Parathyroid adenoma (tissue), 2 donors: ENCODE data around the gene RUNX3.

ENCODE experiments used
- H2AFZ ChIP-seq: fragments of 300-600 bp; sonication (generic); one replicate; pipeline ENCODE4 v1.7.0; 2017; ENCODE audit warnings: antibody characterized with exemption, mild to moderate bottlenecking
- H3K27ac ChIP-seq: fragments of 300-600 bp; sonication (generic); one replicate; pipeline ENCODE4 v1.7.0; 2017
- H3K27me3 ChIP-seq: fragments of 300-600 bp; sonication (generic); one replicate; pipeline ENCODE4 v1.7.0; 2017; ENCODE audit warnings: low read length; ENCODE audit not compliant: control insufficient read depth, insufficient read depth
- H3K36me3 ChIP-seq: fragments of 300-600 bp; sonication (generic); one replicate; pipeline ENCODE4 v1.7.0; 2017; ENCODE audit warnings: low read length; ENCODE audit not compliant: control insufficient read depth, insufficient read depth
- H3K4me1 ChIP-seq: fragments of 300-600 bp; sonication (generic); one replicate; pipeline ENCODE4 v1.7.0; 2017; ENCODE audit warnings: control low read depth
- H3K4me2 ChIP-seq: fragments of 300-600 bp; sonication (generic); one replicate; pipeline ENCODE4 v1.7.0; 2017; ENCODE audit warnings: low read length
- H3K4me3 ChIP-seq: fragments of 300-600 bp; sonication (generic); one replicate; pipeline ENCODE4 v1.7.0; 2017; ENCODE audit warnings: low read depth, low read length
- H3K79me2 ChIP-seq: fragments of 300-600 bp; sonication (generic); one replicate; pipeline ENCODE4 v1.7.0; 2017; ENCODE audit warnings: control low read depth
- H3K9ac ChIP-seq: fragments of 300-600 bp; sonication (generic); one replicate; pipeline ENCODE4 v1.7.0; 2017; ENCODE audit warnings: mild to moderate bottlenecking
- H3K9me3 ChIP-seq: fragments of 300-600 bp; sonication (generic); one replicate; pipeline ENCODE4 v1.7.0; 2017; ENCODE audit warnings: low read length; ENCODE audit not compliant: control insufficient read depth
- CTCF ChIP-seq: fragments of 300-600 bp; sonication (generic); IDR thresholded peaks from one replicate; pipeline ENCODE4 v1.7.0; 2017; ENCODE audit warnings: antibody characterized with exemption, mild to moderate bottlenecking
- donor health status: primary hyperparathyroidism.

Gene RUNX3

GRCh38 chr1:24898152-24898908 is 31.7 kb downstream of the RUNX3 start:
- Histone ChIP-seq H2AFZ (no peak overlapping the region), H3K4me1 (no peaks in the 10 kb centered on the region), H3K27me3 (no peaks in the 10 kb centered on the region), H3K79me2 (no peaks in the 10 kb centered on the region), H3K4me3 (no peak overlapping the region), H3K9me3 (no peaks in the 10 kb centered on the region), H3K4me2 (no peak overlapping the region), H3K9ac (no peak overlapping the region), H3K36me3 (no peaks in the 10 kb centered on the region), H3K27ac (no peak overlapping the region)
- TF ChIP-seq CTCF = peak; percentile 58

GRCh38 chr1:24897263-24898151 is 32.6 kb downstream of the RUNX3 start:
- H3K4me2 ChIP-seq = no peak overlapping the region
- TF ChIP-seq CTCF = no peak
- no peak overlapping the region for H3K27ac ChIP-seq
- no peaks in the 10 kb centered on the region for H3K4me1 ChIP-seq
- no peaks in the 10 kb centered on the region for H3K36me3 ChIP-seq
- H3K9me3 ChIP-seq = no peaks in the 10 kb centered on the region
- no peaks in the 10 kb centered on the region for H3K79me2 ChIP-seq
- H3K4me3 ChIP-seq = no peak overlapping the region
- H3K9ac ChIP-seq = no peak overlapping the region
- no peak overlapping the region for H2AFZ ChIP-seq
- H3K27me3 ChIP-seq = no peaks in the 10 kb centered on the region

GRCh38 chr1:24896596-24897262 is 33.3 kb downstream of the RUNX3 start:
- no peak overlapping the region for H3K27ac ChIP-seq
- TF ChIP-seq CTCF = no peak

GRCh38 chr1:24896176-24896575 is 33.9 kb downstream of the RUNX3 start:
- H3K4me1 ChIP-seq = no peaks in the 10 kb centered on the region
- H3K79me2 ChIP-seq = no peaks in the 10 kb centered on the region
- no peak overlapping the region for H3K4me3 ChIP-seq
- H3K4me2 ChIP-seq = no peak overlapping the region
- no peaks in the 10 kb centered on the region for H3K36me3 ChIP-seq
- H3K27me3 ChIP-seq = no peaks in the 10 kb centered on the region
- no peak overlapping the region for H3K9ac ChIP-seq
- no peaks in the 10 kb centered on the region for H3K9me3 ChIP-seq
- TF ChIP-seq CTCF = no peak
- H3K27ac ChIP-seq = no peak overlapping the region
- no peak overlapping the region for H2AFZ ChIP-seq

More at GRCh38 chr1:24896596-24897262, 33.3 kb downstream of the RUNX3 start:
- no peaks in the 10 kb centered on the region for H3K4me1 ChIP-seq
- H3K9me3 ChIP-seq = no peaks in the 10 kb centered on the region
- H3K36me3 ChIP-seq = no peaks in the 10 kb centered on the region
- H3K9ac ChIP-seq = no peak overlapping the region
- H3K4me3 ChIP-seq = no peak overlapping the region
- H3K27me3 ChIP-seq = no peaks in the 10 kb centered on the region
- H3K4me2 ChIP-seq = no peak overlapping the region
- no peak overlapping the region for H2AFZ ChIP-seq
- H3K79me2 ChIP-seq = no peaks in the 10 kb centered on the region
